HPDE6-E6E7 (cell line): ENCODE data around the gene AKAP3.
A peak's percentile ranks its signal among the peaks of the same experiment; 100 is the strongest.

Source experiments
- DNase-seq: peaks from one replicate; pipeline ENCODE4 v3.0.0; 2011; ENCODE audit warnings: missing footprints; ENCODE audit errors: extremely low spot score

The AKAP3 gene

DNA sequence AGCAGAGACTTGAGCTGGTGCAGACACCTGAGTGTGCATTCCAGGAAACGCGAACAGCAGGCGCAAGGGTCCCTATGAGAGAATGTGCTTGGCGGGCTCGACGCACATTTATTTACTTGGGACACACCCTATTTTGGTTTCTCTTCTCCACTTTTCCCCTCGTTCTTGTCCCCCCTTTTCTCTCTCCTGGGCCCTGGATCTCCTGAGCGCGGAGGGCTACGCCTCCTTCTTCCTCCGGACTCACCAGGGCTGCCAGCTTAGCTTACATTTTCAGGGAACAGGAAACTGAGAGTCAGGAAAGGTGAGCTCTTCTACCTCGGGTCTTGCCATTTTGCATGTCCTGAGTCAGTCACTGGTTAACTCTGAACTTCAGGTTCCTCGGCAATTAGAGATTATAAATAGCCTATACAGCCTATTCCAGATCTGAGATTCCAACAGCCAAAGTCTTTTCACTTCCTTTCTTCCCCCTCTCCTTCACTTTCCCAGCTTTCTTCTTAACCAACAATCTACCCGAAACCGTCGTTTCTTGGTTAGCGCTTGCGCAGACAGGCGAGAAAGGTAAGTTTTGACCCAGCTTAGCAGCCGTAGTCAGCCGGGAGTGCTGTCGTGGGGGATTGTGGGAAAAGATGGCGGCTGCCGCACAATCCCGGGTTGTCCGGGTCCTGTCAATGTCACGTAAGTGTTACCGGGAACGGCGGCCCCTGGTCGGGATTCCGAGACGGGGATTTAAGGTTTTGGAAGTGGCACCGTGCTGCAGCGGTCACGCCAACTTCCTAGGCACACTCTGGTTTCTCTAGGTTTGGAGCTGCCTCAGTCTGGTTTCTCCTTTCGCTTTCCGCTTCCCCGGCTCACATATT lies at the start of gene AKAP3, which contains the start of gene NDUFA9:
Gene AKAP3, minus strand, starts transcription at position 551 of the 857 bp plus-strand sequence. CDS start 10,855 bp downstream, outside the sequence.
Gene NDUFA9, plus strand, starts transcription at position 614 of the 857 bp plus-strand sequence. Its CDS starts 13 bp downstream, at position 627.
- peak; percentile 74 for DNase-seq

DNA sequence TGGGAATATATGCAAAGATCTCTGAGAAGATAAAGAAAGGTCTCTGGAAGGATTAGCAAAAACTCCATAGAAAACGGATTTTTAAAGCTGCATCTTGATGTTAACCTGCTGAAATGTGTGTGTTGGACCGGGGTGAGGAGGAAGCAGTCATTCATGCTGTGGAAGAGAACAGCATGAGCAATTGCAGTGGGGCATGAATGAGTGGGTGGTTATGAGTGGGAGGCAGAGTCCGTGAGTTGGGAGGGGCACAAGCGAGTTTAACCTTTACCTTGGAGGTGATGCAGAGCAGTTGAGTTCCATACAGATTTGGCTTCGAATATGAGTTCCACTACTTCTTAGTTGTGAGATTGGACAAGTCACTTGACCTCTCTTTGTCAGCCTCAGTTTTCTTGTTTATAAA lies 41.9 kb upstream of the AKAP3 start:
- no peak for DNase-seq

DNA sequence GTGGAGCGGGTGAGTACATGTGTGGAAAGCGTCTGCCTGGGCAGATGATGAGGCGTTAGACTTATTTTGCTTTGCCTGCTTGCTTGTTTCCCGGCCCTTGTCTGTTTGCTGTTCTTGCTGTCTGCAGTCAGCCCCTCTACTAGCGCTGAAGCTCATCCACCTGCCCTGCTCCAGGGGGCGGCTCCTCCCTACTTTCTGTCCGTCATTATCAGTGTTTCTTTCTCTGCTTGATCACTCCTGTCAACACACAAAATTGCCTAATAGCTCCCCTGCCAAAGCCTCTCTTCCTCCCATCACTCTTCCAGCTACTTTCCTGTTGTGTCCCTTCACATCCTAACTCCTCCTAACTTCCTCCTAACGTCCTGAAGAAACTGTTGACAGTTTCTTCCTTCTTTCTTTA lies 36.5 kb upstream of the AKAP3 start:
- DNase-seq, result no peak

DNA sequence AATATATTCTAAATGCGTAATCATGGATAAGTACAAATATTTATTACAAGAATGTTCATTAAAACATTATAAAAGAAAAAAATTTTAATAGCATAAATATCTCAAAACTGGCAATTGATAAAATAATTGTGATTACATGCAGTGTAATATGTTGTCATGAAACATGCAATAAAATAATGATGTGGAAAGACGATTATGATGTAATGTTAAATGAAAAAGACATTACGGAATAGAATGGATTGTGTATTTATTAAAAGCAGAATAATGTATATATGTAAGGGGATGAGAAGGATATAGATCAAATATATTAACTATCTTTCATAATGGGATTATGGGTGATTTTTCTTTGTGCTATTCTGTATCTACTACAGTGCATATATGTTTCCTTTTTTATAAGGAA lies 32.9 kb upstream of the AKAP3 start:
- DNase-seq, result no peak

DNA sequence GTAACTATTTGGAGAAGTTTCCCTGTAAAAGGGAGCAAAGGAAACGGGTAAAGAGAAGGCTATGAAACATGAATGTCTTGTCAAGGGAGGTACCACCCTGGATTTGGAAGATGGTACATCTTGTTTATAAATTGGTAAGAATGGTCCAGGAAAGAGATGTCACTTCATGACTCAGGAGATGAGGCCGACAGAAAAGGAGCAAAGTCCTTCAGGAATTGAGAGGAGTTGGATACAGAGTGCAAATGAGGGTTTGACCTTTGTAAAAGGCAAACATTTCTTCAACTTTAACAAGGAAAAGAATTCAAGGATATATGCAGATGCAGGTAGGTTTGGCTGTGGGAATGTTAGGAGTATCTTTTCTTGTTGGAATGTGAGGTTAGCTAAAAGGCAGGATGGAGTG lies 30.9 kb upstream of the AKAP3 start:
- no peak for DNase-seq

DNA sequence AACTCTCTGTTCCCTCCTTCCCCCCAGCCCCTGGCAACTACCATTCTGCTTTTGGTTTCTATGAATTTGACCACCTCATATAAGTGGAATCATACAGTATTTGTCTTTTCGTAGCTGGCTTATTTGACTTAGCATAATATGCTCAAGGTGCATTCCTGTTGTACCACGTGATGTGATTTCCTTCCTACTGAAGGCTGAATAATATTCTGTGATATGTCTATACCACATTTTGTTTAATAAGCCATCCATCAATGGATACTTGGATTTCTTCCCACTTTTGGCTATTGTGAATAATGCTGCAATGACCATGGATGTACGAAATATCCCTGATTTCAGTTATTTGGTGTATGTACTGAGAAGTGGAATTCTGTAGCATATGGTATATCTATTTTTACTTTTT lies 16.4 kb upstream of the AKAP3 start:
- no peak for DNase-seq

DNA sequence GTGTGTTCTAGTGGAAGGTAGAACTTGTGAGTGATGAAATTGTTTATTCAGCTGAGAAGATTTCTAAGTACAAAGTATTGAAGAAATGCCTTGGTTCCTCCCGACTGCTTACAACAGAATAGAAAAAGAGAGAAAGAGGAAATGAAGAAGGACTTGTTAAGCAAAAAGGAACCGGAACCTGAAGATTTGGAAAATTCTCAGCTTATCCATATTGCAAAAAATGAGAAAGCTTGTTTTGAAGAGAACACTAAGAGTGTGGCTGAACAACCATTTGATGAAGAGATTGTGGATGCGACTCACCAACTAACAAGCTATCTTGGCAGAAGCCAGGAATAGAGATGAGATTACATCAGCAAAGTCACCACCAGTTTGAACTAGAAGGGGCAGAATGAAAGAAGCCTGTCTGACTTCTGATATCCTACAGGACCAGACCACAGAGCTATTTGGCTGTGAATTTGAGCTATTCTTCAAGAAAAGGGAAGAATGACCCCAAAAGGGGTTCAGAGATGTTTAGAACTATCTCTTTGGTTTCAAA lies 15.2 kb upstream of the AKAP3 start:
- no peak for DNase-seq

DNA sequence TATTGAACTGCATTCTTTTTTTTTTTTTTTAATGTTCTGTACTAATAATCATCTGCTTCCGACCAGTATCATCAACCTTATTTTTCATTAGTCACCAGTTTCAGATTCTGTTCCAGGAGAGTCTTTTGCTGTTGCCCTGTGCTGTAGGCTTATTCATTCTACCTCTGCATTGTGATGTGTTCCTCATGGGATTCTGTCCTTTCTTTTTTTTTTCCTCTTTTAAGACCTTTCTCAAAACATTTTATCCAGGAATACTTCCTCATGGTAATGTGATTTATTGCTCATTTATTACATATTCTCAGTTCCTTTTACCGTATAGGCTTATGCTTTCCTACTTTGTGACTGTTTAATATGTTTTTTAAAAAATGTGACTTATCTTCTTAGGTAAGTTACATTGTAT lies 4.8 kb upstream of the AKAP3 start:
- DNase-seq, result no peak

DNA sequence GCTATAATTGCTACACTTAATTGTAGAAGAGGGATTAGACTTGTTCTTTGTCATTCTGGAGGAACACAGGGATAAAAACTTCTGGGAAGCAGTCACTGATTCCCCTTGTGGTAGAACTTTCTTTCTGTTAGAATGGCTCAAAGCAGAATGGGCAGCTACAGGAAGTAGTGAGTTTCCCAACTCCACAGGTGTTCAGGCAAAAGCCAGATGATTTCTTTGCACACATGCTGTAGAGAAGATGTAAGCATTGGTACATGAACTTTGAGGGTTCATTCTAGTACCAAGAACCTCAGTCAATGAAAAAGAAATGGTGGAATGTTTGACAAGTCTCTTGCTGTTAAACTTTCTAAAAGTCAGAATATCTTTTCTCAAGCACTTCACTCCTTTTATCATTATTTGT lies 4.4 kb upstream of the AKAP3 start:
- DNase-seq, result no peak

DNA sequence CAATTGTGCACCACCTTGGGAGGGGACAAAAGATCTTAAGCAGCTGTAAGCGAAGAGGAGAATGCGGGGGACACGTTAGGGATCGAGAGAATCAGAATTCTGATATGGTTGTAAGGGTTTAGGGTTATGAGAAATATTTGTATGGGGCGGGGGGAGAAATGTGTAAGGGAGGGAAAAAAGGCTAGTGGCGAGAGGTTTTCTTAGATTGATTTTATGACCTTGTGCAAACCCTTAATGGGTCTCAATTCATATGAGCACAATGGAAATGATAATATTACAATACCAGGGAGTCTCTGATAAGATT lies 459 bp upstream of the AKAP3 start:
- no peak for DNase-seq

DNA sequence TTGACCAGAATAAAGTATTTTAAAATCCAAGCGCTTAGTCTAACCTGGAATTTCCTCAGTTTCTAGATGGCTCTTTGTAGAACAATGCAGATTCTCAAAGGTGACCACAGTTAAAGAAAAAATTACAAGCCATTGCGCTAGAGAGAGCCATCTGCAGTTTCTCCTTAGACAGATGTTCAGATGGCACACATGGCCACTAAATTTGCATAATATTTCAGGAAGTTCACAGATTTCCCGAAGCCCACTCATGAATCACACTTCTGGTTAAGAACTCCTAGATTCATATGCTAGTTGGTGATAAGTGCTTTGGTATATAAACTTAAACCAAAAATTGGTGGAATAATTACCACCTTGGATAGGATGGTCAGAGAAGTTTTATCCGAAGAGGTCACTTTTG lies 749 bp downstream of the AKAP3 start:
- DNase-seq, result no peak

DNA sequence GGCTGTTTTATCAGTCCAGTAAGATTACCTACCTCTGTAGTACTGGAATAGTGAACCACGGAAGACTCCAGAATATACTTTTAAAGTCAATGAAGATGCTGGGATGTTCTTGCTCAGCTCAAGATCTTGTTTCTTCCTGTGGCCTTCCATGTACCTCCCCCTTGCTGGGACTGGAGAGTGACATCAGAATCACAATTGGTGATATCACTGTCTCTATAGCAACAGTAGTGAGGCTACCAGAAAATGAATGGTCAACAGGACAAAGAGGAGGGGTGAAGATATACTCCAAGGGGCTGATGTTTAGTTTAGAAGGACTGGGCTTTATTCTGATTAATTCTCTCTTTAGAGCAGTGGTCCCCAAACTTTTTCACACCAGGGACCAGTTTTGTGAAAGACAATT lies 3.8 kb downstream of the AKAP3 start:
- no peak for DNase-seq

DNA sequence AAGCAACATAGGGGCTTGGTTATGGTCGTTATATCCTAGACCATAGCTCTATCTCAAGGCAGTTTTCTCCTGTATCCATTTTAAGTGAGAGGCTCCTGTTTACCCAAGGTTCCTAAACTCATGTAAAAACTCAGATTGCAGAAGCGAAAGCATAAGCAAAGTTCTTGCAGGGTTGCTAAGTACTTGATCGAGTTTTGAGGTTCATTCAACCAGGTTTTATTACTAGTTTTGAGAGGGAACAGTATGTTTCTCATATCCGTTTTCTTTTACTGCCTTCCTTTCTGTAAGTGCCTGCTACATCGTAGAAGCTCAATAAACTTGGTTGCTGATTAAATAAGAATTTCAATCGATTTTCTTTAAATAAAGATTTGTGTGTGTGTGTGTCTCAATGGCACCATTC lies 5.1 kb downstream of the AKAP3 start:
- no peak for DNase-seq

DNA sequence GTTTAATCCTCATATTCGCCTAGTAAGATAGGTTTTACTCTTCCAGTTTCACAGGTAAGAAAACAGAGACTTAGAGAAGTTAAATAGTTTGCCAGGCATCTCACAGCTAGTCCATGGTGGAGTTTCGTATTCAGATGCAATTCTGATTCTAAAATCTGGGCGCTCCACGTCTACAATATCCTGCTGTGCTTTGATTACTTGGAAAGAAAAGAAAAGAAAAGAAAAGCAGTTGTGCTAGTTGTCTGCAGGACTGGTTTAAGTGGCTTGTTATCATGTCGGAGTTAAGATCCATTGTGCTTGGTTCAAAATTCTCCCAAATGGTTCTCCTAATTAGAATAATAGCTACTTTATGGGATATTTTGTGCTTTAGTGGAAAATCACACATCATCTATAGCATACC lies 18.6 kb downstream of the AKAP3 start:
- DNase-seq, result no peak

DNA sequence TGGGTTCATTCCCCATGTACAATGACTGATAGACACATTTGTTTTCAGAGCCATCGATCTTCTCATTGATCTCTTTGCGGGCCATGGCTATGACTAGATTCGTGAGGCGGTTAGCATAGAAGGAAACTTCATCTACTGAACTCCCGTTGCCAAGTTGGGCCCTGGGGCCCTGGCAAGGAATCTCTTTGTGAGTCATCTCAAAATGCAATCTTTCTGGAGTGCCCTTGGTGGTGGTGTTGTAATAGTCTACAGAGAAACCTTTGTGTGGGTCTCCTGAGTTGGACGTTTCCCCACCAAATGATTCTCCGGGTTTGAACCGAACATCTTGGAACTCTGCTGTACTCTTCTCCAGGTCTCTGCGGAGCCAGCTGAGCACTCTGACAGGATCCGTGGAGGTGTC lies 20.4 kb downstream of the AKAP3 start:
- DNase-seq, result no peak

DNA sequence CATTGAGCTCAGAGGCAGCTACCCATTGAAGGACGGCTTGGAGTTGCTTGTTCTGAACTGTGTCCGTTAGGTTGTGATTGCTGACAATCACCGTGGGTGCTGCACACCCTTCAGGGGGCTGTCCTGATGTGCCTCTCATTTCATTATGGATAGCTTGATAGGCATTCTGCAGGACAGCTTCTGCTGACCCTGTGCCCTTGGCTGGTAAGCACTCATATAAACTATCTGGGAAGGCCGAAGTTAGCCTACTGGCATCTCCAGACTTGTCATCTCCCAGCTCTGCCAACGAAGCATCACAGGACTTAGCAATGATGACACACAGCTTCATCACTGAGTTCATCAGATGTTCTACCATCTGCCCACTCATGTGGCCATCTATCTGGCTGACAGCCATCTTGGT lies 22.3 kb downstream of the AKAP3 start:
- no peak for DNase-seq

DNA sequence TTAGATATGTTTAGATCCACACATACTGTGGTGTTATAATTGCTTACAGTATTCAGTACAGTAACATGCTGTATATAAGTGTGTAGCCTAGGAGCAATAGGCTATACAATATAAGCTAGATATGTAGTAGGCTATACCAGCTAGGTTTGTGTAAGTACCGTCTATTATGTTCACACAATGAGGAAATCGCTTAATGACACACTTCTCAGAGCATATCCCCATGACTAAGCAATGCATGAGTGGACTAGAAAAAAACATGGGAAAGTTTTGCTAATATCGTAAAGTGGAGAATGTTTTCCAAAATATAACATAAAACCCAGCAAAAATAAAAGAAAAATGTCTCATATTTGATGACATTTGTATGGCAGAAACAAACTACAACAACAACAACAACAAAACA lies 27.3 kb downstream of the AKAP3 start:
- no peak for DNase-seq

DNA sequence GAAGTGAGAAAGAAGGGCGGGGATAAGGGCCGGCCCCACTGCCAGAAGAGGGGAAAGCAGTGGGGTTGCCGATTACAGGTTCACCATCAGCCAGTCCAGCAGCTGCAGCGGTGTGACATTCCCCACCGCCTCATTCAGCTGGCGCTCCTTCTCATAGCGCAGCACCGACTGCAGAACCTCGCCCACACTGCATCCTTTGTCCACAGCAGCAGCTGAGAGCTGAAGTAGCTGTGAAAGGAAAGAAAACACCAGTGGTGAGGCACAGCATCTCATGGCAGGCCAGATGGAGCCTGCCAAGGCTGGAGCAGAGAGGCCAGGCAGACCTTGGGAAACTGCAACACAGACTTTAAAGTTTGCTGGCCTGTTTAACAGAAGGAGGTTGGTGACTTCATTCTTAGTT lies 33.2 kb downstream of the AKAP3 start:
- DNase-seq, result no peak

DNA sequence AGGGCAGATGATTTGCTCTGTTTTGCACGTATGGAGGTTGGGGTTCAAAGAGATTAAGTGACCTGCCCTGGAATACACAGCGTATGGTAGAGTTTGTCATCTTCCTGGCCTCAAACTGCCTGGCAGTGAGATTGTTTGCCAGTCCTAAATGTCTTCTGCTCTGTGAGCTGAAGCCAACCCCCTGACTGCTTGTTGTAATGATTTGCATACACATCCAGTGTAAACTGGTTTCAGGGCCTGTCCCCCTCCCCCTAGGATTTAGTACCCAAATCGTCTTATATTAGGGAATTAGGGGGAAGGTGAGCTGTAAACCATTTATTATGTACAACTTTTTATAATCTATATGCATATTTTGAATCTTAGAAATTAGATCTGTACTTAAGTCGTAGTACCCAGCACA lies 38.4 kb downstream of the AKAP3 start:
- no peak for DNase-seq

DNA sequence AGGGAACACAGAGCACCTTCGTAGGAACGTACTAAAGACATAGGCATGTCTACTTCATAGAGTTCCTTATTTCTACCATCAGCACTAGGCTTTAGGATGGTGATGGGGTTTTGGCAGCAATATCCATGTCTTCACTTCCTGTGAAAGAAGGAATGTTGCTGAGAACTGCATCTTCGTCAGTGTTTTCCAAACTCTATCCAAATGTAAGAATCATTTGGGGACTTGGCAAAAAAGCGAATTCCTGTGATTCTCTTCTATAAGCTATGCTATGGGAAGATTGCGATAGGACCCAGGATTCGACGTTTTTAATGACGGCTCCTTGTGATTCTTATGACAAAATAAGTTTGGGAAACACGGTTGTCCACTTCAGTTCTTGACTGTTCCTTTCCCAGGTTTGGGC lies 39.8 kb downstream of the AKAP3 start:
- DNase-seq, result no peak

DNA sequence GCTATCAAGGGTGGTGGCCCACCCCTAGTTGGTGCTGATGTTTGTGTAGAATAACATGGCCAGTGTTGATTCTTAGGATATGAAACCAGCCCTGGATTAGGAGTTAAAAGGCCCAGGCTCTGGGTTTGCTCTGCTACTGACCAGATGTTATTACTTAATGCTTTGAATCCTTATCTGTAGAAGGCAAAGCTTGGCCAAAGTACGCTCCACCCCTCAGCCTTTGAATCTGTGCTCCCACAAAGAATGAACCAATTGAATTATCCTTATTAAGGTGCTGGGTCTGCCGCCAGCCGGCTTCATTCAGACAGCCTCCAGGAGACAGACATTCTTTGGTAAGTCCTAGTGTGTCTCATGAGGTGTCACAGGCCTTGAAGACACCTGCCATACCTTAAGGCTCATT lies 41.8 kb downstream of the AKAP3 start:
- no peak for DNase-seq

DNA sequence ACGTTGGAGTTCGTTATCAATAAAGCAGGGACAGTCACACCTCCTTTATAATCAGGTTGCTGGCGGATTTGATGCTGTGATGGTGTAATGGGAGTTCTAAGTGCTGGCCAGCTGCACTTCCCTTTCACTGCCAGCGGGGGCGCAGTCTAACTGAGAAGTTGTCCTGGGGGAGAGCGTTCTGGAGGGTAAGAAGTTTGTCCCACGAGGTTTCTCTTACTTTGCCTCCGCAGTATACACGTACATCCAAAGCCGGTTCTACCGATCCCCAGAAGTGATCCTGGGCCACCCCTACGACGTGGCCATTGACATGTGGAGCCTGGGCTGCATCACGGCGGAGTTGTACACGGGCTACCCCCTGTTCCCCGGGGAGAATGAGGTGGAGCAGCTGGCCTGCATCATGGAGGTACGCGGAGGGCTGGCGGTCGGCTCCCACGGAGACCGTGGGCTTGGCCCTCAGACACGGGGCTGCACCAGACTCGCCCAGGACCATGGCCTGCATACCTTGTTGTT lies 44.1 kb downstream of the AKAP3 start:
- peak; percentile 75 for DNase-seq

DNA sequence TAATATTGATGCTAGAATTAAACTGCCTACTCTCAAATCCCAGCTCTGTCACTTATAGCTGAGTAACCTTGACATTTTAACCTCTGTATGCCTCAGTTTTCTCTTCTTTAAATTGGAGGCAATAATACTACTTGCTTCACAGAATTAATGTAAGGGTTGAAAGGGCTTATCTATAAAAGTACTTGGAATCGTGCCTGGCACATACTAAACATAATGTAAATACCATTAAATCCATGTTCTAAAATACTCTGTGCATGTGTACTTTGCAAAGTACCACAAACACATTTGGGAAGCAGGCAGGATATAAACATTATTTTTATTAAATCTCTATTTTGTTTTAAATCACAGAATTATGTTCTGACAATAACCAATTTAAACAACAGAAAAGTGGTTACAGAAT lies 44.9 kb downstream of the AKAP3 start:
- DNase-seq, result no peak

DNA sequence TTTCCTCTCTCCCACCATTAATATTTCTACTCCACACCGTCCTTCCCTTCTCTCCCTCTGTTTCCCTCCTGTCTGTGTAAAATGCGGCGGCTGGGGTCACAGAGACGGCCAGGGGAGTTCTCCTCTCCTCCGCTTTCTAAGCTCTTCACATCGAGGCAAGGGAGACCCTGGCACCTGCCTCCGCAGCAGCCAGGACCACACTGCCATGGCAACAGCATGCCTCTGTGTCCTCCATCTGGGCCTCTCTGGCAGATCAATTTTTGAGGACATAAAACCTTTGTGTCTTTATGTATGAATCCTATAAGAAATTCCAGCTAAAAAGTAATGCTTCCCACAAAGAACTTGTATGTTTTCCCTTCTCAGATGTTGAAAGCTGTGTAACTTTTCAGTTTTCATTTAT lies 45.4 kb downstream of the AKAP3 start:
- no peak for DNase-seq
